Measurements from ENCODE around the gene HLCS.

GRCh38 chr21:36834192-36834591 is 132.3 kb downstream of the HLCS start:
- no peak for TF ChIP-seq CTCF (IDR thresholded peaks at IDR 0.05 in 2 of 3, conservative IDR thresholded peaks at IDR 0.05 in 1 of 3; ENCODE audit: control insufficient read depth in 2 of 3, extremely low read depth in 1 of 3, insufficient read depth in 1 of 3, low read depth in 3 of 3, low read length in 3 of 3)
- TF ChIP-seq MYC (IDR thresholded peaks at IDR 0.05; ENCODE audit: insufficient read depth, insufficient read length, insufficient replicate concordance, low read length, severe bottlenecking): no peak
- no peak for TF ChIP-seq RAD21 (IDR thresholded peaks at IDR 0.05; ENCODE audit: insufficient read depth, low read depth, low read length)

All from GM12878 (cell line).